AG09309 (cell line): ENCODE measurements around the gene IL18RAP.

Source experiments
- DNase-seq: peaks from one replicate; pipeline ENCODE4 v3.0.0-alpha.2; 2010; ENCODE audit warnings: low read depth
- H3K4me3 ChIP-seq: 2 replicates; pipeline ENCODE4 v1.5.1; 2011; ENCODE audit warnings: mild to moderate bottlenecking, low read depth, low read length, moderate library complexity; ENCODE audit not compliant: control insufficient read depth
- TF ChIP-seq, protein P1 (sequence below): IDR thresholded peaks from 2 replicates; pipeline ENCODE4 v1.5.1; 2011; ENCODE audit warnings: mild to moderate bottlenecking, low read depth, low read length, inconsistent platforms; ENCODE audit not compliant: insufficient read depth, control insufficient read depth; ENCODE audit errors: missing control alignments

Gene IL18RAP

DNA sequence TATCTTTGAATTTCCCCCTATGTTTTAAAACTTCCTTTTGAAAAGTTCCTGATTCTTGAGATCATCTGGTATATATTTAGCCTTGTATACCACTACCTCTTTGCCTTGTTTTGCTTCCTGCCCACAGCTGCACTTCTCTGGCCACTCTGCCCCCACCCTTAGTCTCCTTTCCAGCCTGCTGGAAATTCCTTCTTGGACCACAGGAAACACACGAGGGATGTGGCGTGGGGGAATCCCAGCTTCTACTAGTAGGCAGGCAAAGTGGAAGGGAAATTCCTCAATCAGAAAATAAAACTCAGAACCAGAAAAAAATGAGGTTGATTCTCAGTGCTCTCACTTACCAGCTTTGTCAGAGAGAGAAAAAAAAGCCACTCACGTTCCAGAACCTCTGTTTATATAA, 13.4 kb downstream of the IL18RAP start:
- DNase-seq: no peak

GRCh38 chr2:102437122-102437521, 14.2 kb downstream of the IL18RAP start:
- DNase-seq: no peak
- no peak overlapping the region for H3K4me3 ChIP-seq
- TF ChIP-seq, protein P1, sequence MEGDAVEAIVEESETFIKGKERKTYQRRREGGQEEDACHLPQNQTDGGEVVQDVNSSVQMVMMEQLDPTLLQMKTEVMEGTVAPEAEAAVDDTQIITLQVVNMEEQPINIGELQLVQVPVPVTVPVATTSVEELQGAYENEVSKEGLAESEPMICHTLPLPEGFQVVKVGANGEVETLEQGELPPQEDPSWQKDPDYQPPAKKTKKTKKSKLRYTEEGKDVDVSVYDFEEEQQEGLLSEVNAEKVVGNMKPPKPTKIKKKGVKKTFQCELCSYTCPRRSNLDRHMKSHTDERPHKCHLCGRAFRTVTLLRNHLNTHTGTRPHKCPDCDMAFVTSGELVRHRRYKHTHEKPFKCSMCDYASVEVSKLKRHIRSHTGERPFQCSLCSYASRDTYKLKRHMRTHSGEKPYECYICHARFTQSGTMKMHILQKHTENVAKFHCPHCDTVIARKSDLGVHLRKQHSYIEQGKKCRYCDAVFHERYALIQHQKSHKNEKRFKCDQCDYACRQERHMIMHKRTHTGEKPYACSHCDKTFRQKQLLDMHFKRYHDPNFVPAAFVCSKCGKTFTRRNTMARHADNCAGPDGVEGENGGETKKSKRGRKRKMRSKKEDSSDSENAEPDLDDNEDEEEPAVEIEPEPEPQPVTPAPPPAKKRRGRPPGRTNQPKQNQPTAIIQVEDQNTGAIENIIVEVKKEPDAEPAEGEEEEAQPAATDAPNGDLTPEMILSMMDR: no peak

More for the DNA sequence above, 13.4 kb downstream of the IL18RAP start:
- TF ChIP-seq, protein P1: no peak
- no peak overlapping the region for H3K4me3 ChIP-seq

DNA sequence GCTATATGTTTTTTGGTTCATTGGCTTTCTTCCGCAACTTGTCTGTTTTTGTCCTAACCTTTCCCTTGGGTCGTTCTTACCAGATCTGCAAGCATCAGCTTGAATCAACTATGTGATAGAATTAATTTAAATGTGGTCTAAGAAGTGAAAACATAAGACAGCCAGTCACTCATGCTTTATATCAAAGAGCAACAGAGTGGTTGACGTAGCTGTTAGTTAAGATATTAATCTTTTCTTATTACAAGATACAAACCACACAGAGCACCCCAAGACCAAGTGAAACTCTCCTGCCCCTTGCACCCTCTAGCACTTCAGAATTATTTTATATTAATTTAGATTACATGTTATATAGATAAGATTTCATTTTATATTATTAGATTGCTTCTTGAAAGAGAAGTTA, 15.2 kb downstream of the IL18RAP start:
- no peak for DNase-seq
- TF ChIP-seq, protein P1: no peak
- H3K4me3 ChIP-seq: no peak overlapping the region

GRCh38 chr2:102438578-102438977, 15.6 kb downstream of the IL18RAP start:
- TF ChIP-seq, protein P1: no peak
- H3K4me3 ChIP-seq: no peak overlapping the region
- DNase-seq: no peak

- DNase-seq: no peak
- no peak overlapping the region for H3K4me3 ChIP-seq
- TF ChIP-seq, protein P1: no peak
These were observed 16.2 kb downstream of the IL18RAP start for GRCh38 chr2:102439065-102439695.

DNA sequence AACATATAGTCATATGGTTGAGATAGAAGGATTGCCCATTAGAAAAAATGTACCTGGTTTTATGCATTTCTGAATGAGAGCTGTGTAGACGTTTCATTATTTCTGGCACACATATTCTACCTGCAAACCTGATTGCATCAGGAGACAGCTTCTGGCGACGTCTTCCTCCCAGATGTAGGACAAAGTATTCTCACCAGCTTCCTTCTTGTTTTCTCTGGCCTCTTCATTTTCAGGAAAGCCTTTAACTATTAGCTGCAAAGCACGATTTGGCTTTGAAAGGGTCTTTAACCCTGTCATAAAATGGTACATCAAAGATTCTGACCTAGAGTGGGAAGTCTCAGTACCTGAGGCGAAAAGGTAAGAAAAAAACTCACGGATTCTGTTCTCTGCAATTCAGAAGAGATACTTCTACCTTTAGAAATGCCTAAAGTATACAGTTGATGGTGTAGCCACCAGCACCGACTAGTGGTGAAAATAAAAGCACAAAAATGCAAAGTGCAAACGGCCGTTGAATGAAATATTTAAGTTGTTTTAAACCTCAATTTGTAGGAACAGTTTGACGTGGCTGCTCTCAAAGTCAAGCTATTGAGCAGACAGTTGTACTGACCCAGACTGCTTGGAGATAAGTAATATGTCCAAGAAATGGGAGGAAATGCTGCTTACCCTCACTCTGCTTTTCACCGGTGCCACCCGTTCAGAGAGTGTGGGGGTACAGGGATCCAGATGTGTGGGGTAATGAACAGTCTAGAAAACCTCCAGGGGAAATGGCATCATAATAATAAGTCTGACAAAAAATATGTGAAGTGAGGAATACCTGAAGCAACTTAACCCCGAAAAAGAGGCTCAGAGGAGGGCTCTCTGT, 20.2 kb downstream of the IL18RAP start:
- peak; percentile 1 for DNase-seq
- TF ChIP-seq, protein P1: peak; percentile 65
- H3K4me3 ChIP-seq: no peak overlapping the region
